ENCODE data around the gene TMEM223.
"Not testable (repeated sequence)": the region's sequence is repeated elsewhere in the genome, so short reads cannot be mapped to it uniquely, and the experiment has no call there.

Gene TMEM223

GRCh38 chr11:62752994-62753735 lies 38.6 kb downstream of the TMEM223 start:
- no peak for DNase-seq (ENCODE audit: low read depth)

DNA sequence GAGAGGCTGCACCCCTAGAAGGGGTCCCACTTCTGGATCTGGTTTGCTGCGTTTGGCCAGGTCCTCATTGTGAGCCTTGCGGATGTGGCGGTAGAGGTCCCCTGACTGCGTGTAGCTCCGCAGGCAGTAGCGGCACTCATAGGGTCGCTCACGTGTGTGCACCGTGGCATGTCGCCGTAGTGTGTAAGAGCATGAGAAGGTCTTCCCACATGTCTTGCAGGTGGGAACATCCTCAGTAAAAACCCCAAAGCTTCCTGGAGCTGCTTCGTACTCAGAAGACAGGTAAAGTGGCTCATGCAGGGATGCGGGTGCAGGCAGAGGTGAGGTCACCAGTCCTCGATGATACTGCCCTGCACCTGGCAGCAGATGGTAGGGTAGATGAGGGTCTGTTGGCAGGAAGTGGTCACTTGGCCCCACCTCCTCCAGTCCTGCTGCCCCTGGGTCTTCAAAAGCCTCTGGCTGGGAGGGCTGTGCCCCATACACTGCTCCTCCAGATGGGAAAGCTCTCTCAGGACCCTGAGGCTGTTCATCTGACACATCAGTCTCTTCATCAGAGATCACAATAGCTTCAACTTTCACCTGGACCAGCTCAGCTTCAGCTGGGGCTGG lies 39.5 kb downstream of the TMEM223 start:
- DNase-seq (ENCODE audit: low read depth) = no peak

- DNase-seq (ENCODE audit: low read depth) = not testable (repeated sequence)
Measured at GRCh38 chr11:62749931-62750330, 41.9 kb downstream of the TMEM223 start.

GRCh38 chr11:62747475-62748160 lies 44.2 kb downstream of the TMEM223 start:
- DNase-seq (ENCODE audit: low read depth) = no peak
